Activated CD8-positive, alpha-beta memory T cell treated with anti-CD3 and anti-CD28 coated beads, Interleukin-2, amount 10 ng/mL, durations not matched to agents 7 days and 5 days (primary cell): Measurements from ENCODE around the gene FBXO8. TPM values are rescaled to one million over a fixed set of nuclear protein-coding genes. Genes with fewer than 3 reads are reported as not detected.

Experiments
- ATAC-seq: fragments of 150-1000 bp; cut with Tn5 transposase; one replicate; pipeline ENCODE4 v1.10.0; 2021; ENCODE audit warnings: moderate library complexity
- CTCF ChIA-PET: fragments of 350-600 bp; sonication (Branson Sonifier 250); formaldehyde crosslinking; loops from one replicate; lab custom pipeline; 2021; ENCODE audit warnings: antibody characterized with exemption; lab: Charles Lee
- DNase-seq: peaks from one replicate; pipeline ENCODE4 v3.0.0-alpha.2; 2020
- H3K27ac Mint-ChIP-seq: one replicate; pipeline ENCODE4 v1.8.0; 2021; ENCODE audit warnings: mild to moderate bottlenecking, mixed read lengths
- H3K27me3 Mint-ChIP-seq: one replicate; pipeline ENCODE4 v1.8.0; 2021; ENCODE audit warnings: mixed read lengths
- H3K36me3 Mint-ChIP-seq: one replicate; pipeline ENCODE4 v1.8.0; 2021; ENCODE audit warnings: mild to moderate bottlenecking, mixed read lengths
- H3K4me1 Mint-ChIP-seq: one replicate; pipeline ENCODE4 v1.8.0; 2021; ENCODE audit warnings: mixed read lengths
- H3K4me3 Mint-ChIP-seq: one replicate; pipeline ENCODE4 v1.8.0; 2021; ENCODE audit warnings: mild to moderate bottlenecking, moderate library complexity, mixed read lengths
- H3K9me3 Mint-ChIP-seq: one replicate; pipeline ENCODE4 v1.8.0; 2022; ENCODE audit warnings: low read depth, mixed read lengths
- total RNA-seq, 2 experiments: library from RNA; stranded (reverse); gene quantifications; one replicate each; pipeline ENCODE4 v1.2.3, GENCODE V29; 2021

Gene FBXO8
- total RNA-seq, 2 experiments from 2014 or later, result 14.5 to 16.8 TPM

- DNase-seq, result no peak
- no peak for ATAC-seq
- no peaks in the 10 kb centered on the region for H3K9me3 Mint-ChIP-seq
- peak overlapping the region; percentile 40 for H3K4me3 Mint-ChIP-seq
- no peaks in the 10 kb centered on the region for H3K36me3 Mint-ChIP-seq
- H3K27ac Mint-ChIP-seq, result no peak overlapping the region
- peaks cover 38% of the 10 kb centered on the region for H3K4me1 Mint-ChIP-seq
- H3K27me3 Mint-ChIP-seq, result peaks cover 78% of the 10 kb centered on the region
- CTCF ChIA-PET, result interaction anchor here (1.2 kb wide), 1 partner anchor 101 kb away, joined by 3 read pairs; no protein-coding TSS in a partner anchor
Observed at GRCh38 chr4:174218127-174218790, 65.2 kb downstream of the FBXO8 start.

- CTCF ChIA-PET, result interaction anchor here (1.2 kb wide), 1 partner anchor 101 kb away, joined by 3 read pairs; no protein-coding TSS in a partner anchor
Observed at GRCh38 chr4:174217273-174218126, 66.0 kb downstream of the FBXO8 start.

DNA sequence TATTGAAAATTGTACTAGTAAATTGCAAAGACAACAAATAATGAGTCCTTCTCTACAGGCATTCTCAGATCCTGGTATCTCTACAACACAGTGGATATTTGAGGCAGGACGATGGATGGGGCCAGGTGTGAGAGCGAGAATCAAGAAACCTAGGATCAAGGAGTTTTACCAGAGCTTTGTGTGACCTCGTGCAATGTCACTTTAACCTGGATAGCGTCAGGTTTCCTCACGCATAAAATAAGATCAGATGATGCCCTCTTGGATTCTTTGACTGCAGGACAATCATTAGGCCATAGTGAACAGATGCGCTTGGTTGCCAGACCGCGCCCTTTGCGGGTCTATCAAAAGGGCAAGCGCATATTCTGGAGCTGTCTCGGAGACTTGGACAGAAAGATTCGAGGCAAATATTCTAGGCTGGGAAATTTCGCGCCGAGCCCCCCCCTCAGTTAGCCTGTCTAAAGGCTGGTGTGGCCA, 66.6 kb downstream of the FBXO8 start:
- H3K27me3 Mint-ChIP-seq, result peaks cover 85% of the 10 kb centered on the region
- CTCF ChIA-PET, result no interaction called here
- ATAC-seq (no peak), DNase-seq (no peak)
- no peaks in the 10 kb centered on the region for H3K36me3 Mint-ChIP-seq
- H3K4me3 Mint-ChIP-seq, result no peak overlapping the region
- no peak overlapping the region for H3K27ac Mint-ChIP-seq
- no peaks in the 10 kb centered on the region for H3K9me3 Mint-ChIP-seq
- peaks cover 40% of the 10 kb centered on the region for H3K4me1 Mint-ChIP-seq

More at GRCh38 chr4:174217273-174218126, 66.0 kb downstream of the FBXO8 start:
- Mint-ChIP-seq H3K4me3 (peak overlapping the region; percentile 38), H3K27me3 (peaks cover 84% of the 10 kb centered on the region), H3K9me3 (no peaks in the 10 kb centered on the region), H3K4me1 (peaks cover 39% of the 10 kb centered on the region), H3K36me3 (no peaks in the 10 kb centered on the region), H3K27ac (peak overlapping the region; percentile 28)
- DNase-seq, result no peak
- peak; percentile 42 for ATAC-seq

GRCh38 chr4:174215961-174216680, 67.3 kb downstream of the FBXO8 start:
- H3K27ac Mint-ChIP-seq, result peak overlapping the region; percentile 3
- H3K36me3 Mint-ChIP-seq, result no peaks in the 10 kb centered on the region
- ATAC-seq (no peak), DNase-seq (no peak)
- CTCF ChIA-PET, result no interaction called here
- no peak overlapping the region for H3K4me3 Mint-ChIP-seq
- peaks cover 87% of the 10 kb centered on the region for H3K27me3 Mint-ChIP-seq
- H3K4me1 Mint-ChIP-seq, result peaks cover 45% of the 10 kb centered on the region
- H3K9me3 Mint-ChIP-seq, result no peaks in the 10 kb centered on the region

GRCh38 chr4:174215057-174215456, 68.4 kb downstream of the FBXO8 start:
- CTCF ChIA-PET, result no interaction called here
- Mint-ChIP-seq H3K4me1 (peaks cover 45% of the 10 kb centered on the region), H3K4me3 (no peak overlapping the region)

GRCh38 chr4:174214101-174214878, 69.2 kb downstream of the FBXO8 start:
- DNase-seq, result no peak
- Mint-ChIP-seq H3K36me3 (no peaks in the 10 kb centered on the region), H3K4me3 (peak overlapping the region; percentile 37), H3K4me1 (peaks cover 45% of the 10 kb centered on the region), H3K27me3 (peaks cover 95% of the 10 kb centered on the region), H3K9me3 (no peaks in the 10 kb centered on the region), H3K27ac (peak overlapping the region; percentile 22)
- CTCF ChIA-PET, result no interaction called here
- peak; percentile 29 for ATAC-seq

More at GRCh38 chr4:174215057-174215456, 68.4 kb downstream of the FBXO8 start:
- DNase-seq (no peak), ATAC-seq (no peak)
- H3K9me3 Mint-ChIP-seq, result no peaks in the 10 kb centered on the region
- H3K27ac Mint-ChIP-seq, result no peak overlapping the region
- no peaks in the 10 kb centered on the region for H3K36me3 Mint-ChIP-seq
- H3K27me3 Mint-ChIP-seq, result peaks cover 93% of the 10 kb centered on the region

DNA sequence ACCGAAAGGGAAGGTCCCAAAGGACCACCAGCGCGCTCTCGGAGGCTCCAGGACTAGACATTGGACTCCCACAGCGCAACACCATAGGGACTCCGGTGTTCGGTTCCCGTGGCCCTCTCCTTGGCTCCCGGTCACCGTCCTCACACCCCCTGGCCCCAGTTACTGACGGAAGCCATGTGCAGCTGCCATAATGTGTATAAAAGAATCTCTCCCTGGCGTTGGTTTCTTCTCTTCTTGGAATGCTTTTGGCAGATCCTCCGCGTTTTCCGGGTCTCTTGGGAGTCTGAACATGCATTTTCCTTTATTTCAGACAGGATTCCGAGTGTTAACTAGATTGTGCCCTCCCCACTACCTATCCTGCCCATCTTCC, 69.8 kb downstream of the FBXO8 start:
- DNase-seq, result no peak
- H3K27me3 Mint-ChIP-seq, result peaks cover 93% of the 10 kb centered on the region
- H3K27ac Mint-ChIP-seq, result peak overlapping the region; percentile 22
- H3K4me3 Mint-ChIP-seq, result peak overlapping the region; percentile 37
- H3K4me1 Mint-ChIP-seq, result peaks cover 45% of the 10 kb centered on the region
- no peak for ATAC-seq
- CTCF ChIA-PET, result no interaction called here
- no peaks in the 10 kb centered on the region for H3K9me3 Mint-ChIP-seq
- H3K36me3 Mint-ChIP-seq, result no peaks in the 10 kb centered on the region

GRCh38 chr4:174212061-174212460, 71.4 kb downstream of the FBXO8 start:
- DNase-seq (no peak), ATAC-seq (no peak)
- H3K4me1 Mint-ChIP-seq, result peaks cover 33% of the 10 kb centered on the region
- no peaks in the 10 kb centered on the region for H3K9me3 Mint-ChIP-seq
- H3K36me3 Mint-ChIP-seq, result no peaks in the 10 kb centered on the region
- H3K27me3 Mint-ChIP-seq, result peaks cover 89% of the 10 kb centered on the region
- CTCF ChIA-PET, result interaction anchor here (0.7 to 2.2 kb wide), 2 partner anchors 8 to 13 kb away, joined by 3 to 6 read pairs; no protein-coding TSS in a partner anchor
- no peak overlapping the region for H3K4me3 Mint-ChIP-seq
- H3K27ac Mint-ChIP-seq, result no peak overlapping the region

- Mint-ChIP-seq H3K4me1 (peaks cover 28% of the 10 kb centered on the region), H3K9me3 (no peaks in the 10 kb centered on the region), H3K27me3 (peaks cover 85% of the 10 kb centered on the region), H3K36me3 (no peaks in the 10 kb centered on the region), H3K4me3 (no peak overlapping the region), H3K27ac (no peak overlapping the region)
- no peak for ATAC-seq
- CTCF ChIA-PET, result interaction anchor here (0.7 to 2.2 kb wide), 2 partner anchors 9 to 13 kb away, joined by 3 to 6 read pairs; no protein-coding TSS in a partner anchor
- DNase-seq, result no peak
Observed at GRCh38 chr4:174211622-174212044, 71.8 kb downstream of the FBXO8 start.

GRCh38 chr4:174210952-174211490, 72.4 kb downstream of the FBXO8 start:
- H3K4me1 Mint-ChIP-seq, result peaks cover 23% of the 10 kb centered on the region
- ATAC-seq (no peak), DNase-seq (no peak)
- no peaks in the 10 kb centered on the region for H3K36me3 Mint-ChIP-seq
- no peak overlapping the region for H3K4me3 Mint-ChIP-seq
- no peak overlapping the region for H3K27ac Mint-ChIP-seq
- no peaks in the 10 kb centered on the region for H3K9me3 Mint-ChIP-seq
- peaks cover 83% of the 10 kb centered on the region for H3K27me3 Mint-ChIP-seq
- CTCF ChIA-PET, result interaction anchor here (2.2 kb wide), 1 partner anchor 10 kb away, joined by 6 read pairs; no protein-coding TSS in a partner anchor

GRCh38 chr4:174210354-174210753, 73.1 kb downstream of the FBXO8 start:
- DNase-seq, result no peak
- ATAC-seq, result no peak
- CTCF ChIA-PET, result interaction anchor here (2.2 kb wide), 1 partner anchor 10 kb away, joined by 6 read pairs; no protein-coding TSS in a partner anchor
- H3K4me1 Mint-ChIP-seq, result peaks cover 21% of the 10 kb centered on the region
- no peaks in the 10 kb centered on the region for H3K9me3 Mint-ChIP-seq
- H3K4me3 Mint-ChIP-seq, result no peak overlapping the region
- no peaks in the 10 kb centered on the region for H3K36me3 Mint-ChIP-seq
- no peak overlapping the region for H3K27ac Mint-ChIP-seq
- peaks cover 78% of the 10 kb centered on the region for H3K27me3 Mint-ChIP-seq

DNA sequence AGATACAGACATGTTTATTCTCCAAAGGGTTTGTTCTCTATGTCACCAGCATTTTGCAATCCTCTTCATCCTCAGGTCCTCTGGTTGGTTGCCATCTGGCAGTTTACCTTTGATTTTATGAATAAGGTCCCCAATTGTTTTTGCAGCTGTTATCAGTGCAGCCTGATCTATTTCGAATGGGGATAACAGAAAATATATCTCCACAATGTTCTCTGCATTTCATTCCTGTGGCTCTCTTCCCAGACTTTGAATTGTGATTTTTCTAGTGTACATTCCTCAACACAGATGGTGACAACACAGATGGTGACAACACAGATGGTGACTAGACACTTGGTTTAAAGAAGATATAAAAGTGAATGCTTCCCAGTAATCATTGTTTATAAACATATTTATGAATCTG, 74.1 kb downstream of the FBXO8 start:
- ATAC-seq (no peak), DNase-seq (no peak)
- Mint-ChIP-seq H3K36me3 (no peaks in the 10 kb centered on the region), H3K9me3 (no peaks in the 10 kb centered on the region), H3K27me3 (peaks cover 74% of the 10 kb centered on the region), H3K4me3 (no peak overlapping the region), H3K4me1 (peaks cover 15% of the 10 kb centered on the region), H3K27ac (no peak overlapping the region)
- CTCF ChIA-PET, result no interaction called here
